ENCODE results near the gene RAB27A. TPM values are rescaled to one million over a fixed set of nuclear protein-coding genes. Genes with fewer than 3 reads are reported as not detected.

RAB27A gene
- polyA plus RNA-seq, 1 donor from 2014 or later: 15.3 TPM

DNA sequence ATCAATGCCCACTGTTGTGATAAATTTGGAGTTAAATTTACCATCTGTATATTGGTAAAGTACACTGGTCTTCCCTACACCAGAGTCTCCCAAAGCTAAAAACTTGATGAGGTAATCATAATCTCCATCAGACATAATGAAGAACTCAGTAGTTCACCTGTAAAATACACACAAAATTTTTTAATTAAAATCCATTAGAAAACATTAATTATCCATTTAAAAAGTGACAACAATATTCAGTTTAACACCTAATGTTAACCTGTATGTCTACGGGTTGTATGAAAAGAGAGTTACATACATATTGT lies 54.9 kb downstream of the RAB27A start:
- Mint-ChIP-seq H3K4me1 (peaks cover 3 to 6% (median 4%) of the 10 kb centered on the region in 3 donors), H3K9me3 (no peaks in the 10 kb centered on the region), H3K36me3 (peaks cover 9% of the 10 kb centered on the region), H3K27me3 (no peaks in the 10 kb centered on the region), H3K4me3 (no peak overlapping the region), H3K27ac (no peak overlapping the region)

DNA sequence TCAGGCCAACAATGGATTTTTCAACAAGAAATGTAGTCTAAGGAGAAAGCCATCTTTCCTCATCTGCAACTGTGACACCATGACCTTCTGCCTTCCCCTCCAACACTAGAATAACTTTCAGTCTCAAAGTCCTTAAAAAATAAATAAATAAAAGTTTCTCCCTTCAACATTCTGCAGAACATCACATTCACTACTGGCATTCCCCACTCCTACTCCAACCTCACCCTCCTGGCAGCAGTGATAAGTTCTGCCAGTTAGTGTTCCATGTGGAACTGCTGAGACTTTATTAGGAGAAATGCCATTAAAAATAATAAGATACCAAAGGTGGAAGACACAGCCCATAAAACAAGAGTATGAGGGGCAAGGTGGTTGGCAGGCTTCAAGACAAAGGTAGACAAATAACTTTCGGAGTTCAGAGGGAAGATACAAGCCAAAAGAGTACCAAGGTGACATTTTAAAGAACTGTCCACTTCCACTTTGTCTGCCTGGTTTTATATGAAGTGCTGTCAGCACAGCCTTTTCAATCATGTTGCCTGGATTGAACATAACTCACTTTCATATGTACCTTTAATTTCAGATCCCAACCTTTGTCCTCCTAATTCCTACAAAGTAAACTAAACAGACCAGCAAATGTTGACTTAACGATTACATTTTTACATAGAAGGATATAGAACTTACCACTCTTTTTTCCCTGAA lies 55.4 kb downstream of the RAB27A start:
- peaks cover 3 to 6% (median 4%) of the 10 kb centered on the region in 3 donors for H3K4me1 Mint-ChIP-seq

DNA sequence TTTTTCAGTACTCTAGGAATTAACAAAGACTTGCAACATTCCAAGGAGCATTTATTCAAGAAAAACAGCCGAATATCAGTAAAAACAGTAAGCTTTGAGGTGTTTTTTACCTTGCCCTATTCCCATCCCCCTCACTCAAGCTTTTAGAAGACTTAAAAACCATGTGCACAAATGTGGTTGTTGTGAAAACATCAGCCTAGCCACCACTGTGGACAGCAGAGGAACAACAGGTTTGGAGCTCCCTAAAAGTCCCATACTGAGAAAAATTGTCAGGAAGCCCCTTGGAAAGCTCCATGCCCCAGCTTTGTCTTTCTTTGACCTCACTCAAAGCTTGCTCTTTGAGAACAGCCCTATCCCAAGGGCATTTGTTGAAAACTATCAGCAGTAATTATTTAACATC lies 58.2 kb downstream of the RAB27A start:
- Mint-ChIP-seq H3K4me3 (no peak overlapping the region), H3K9me3 (no peaks in the 10 kb centered on the region), H3K4me1 (peaks cover 0 to 4% (median 3%) of the 10 kb centered on the region in 3 donors), H3K27me3 (no peaks in the 10 kb centered on the region), H3K27ac (no peak overlapping the region), H3K36me3 (peaks cover 5% of the 10 kb centered on the region)

More for the DNA sequence above, 55.4 kb downstream of the RAB27A start:
- Mint-ChIP-seq H3K4me3 (no peak overlapping the region), H3K9me3 (no peaks in the 10 kb centered on the region), H3K36me3 (peaks cover 9% of the 10 kb centered on the region), H3K27ac (no peak overlapping the region), H3K27me3 (no peaks in the 10 kb centered on the region)

DNA sequence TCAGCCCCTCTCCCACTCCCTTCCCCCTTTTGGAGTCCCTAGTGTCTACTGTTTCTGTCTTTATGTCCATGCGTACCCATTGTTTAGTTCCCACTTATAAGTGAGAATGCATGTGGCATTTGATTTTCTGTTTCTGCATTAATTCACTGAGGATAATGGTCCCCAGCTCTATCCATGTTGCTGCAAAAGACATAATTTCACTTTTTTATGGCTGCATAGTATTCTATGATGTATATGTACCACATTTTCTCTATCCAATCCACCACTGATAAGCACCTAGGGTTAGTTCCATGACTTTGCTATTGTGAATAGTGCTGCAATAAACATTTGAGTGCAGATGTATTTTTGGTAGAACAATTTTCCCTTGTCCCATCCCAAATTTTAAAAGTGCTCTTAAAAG lies 58.7 kb downstream of the RAB27A start:
- H3K9me3 Mint-ChIP-seq: no peaks in the 10 kb centered on the region
- peaks cover 0 to 4% (median 3%) of the 10 kb centered on the region in 3 donors for H3K4me1 Mint-ChIP-seq

DNA sequence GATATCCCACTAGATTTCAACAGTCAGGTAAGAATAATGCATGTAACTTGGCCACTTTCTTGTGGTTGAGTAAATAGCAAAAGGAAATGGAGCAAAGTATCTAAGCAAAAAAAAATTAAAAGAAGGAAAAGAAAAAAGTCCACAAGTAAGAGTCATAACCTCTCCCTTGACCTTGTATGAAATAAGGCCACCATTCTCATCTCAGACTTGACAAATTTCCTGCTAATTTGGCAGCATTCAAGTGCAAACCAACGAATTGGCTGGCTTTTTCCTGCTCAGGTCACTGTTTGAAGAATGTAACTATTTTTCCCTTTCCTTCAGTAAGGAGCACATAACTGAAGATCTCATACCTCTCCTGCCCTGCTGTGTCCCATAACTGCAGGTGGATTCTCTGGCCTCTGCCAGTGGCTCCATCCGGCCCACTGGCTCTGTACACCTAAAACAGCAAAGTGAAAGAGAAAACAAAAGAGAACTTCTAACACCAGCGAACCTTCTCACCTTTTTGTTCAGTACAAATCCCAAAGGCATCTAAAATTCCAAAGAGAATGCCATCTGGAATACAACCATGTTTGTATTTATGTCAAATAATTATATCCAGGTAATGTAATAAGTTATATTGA lies 59.5 kb downstream of the RAB27A start:
- Mint-ChIP-seq H3K27me3 (no peaks in the 10 kb centered on the region), H3K9me3 (no peaks in the 10 kb centered on the region), H3K4me1 (peaks cover 1 to 4% (median 4%) of the 10 kb centered on the region in 3 donors), H3K36me3 (peaks cover 5% of the 10 kb centered on the region), H3K4me3 (peak overlapping the region in 1 of 4 donors; percentile 79), H3K27ac (no peak overlapping the region)

More for the DNA sequence above, 58.7 kb downstream of the RAB27A start:
- Mint-ChIP-seq H3K36me3 (peaks cover 5% of the 10 kb centered on the region), H3K4me3 (no peak overlapping the region), H3K27ac (no peak overlapping the region), H3K27me3 (no peaks in the 10 kb centered on the region)

DNA sequence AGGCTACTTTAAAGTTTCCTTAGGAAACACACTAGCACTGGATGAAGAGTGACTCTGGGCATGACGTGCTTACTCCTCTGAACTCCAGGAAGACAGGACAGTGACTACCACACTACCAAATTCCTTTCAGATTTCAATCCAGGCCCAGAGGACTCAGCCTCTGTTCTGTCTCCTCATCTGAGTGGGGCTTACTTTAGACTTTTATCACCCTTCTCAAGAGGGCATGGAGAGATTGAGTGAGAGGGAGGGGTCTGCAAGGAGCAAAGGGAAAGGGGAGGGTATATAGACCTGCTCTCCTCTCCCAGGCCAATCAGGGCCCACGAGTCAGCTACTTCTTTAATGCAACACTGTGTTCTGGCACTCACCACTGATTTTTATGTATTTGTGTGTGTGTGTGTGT lies 63.5 kb downstream of the RAB27A start:
- Mint-ChIP-seq H3K9me3 (no peaks in the 10 kb centered on the region), H3K36me3 (peaks cover 5% of the 10 kb centered on the region), H3K4me1 (peaks cover 27 to 38% (median 29%) of the 10 kb centered on the region in 3 donors), H3K4me3 (no peak overlapping the region), H3K27me3 (peaks cover 1% of the 10 kb centered on the region), H3K27ac (no peak overlapping the region)

DNA sequence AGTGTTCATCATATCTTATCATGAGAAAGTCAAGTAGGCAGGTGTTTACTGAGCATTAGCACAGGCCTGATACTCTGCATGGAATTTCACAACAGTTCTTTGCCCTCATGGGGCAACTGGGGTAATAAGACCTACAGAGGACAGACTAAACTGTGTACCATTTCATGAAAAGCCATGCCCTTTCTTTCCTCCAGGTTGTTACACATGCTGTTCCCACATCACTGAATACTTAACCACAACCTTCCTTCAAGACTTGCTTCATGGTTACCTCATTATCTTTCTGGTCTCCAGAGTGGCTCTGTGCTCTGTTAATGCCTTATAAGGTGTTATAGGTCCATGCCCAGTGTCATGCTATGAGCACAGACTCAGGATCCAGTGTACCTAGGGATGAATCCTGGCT lies 64.7 kb downstream of the RAB27A start:
- Mint-ChIP-seq H3K27me3 (peaks cover 1% of the 10 kb centered on the region), H3K36me3 (peaks cover 2% of the 10 kb centered on the region), H3K27ac (peak overlapping the region in 1 of 3 donors; percentile 86), H3K4me1 (peaks cover 26 to 38% (median 32%) of the 10 kb centered on the region in 3 donors), H3K4me3 (peak overlapping the region in 2 of 4 donors; percentile 33 to 63), H3K9me3 (no peaks in the 10 kb centered on the region)

DNA sequence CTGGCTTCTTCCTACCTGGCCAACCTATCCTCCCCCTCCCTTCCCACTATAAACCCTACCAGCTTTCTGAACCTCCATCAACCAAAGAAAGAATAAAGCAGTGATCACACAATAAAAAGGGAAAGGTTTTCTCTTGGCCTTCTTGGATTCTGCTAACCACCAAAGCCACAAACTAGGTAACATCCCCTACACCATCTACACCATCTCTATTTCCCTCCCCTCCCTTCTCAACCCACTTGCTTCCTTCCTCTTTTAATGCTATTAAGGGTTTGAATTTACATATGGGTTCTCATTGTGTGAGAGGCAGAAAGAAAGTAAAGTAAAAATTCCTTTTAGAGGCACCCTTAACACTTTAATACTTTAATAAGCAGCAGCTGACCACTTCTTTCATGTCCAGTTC lies 67.0 kb downstream of the RAB27A start:
- H3K4me3 Mint-ChIP-seq: peak overlapping the region in 3 of 4 donors; percentile 59 to 84 (median 66)
- no peaks in the 10 kb centered on the region for H3K9me3 Mint-ChIP-seq
- peaks cover 26 to 39% (median 38%) of the 10 kb centered on the region in 3 donors for H3K4me1 Mint-ChIP-seq
- peak overlapping the region in 2 of 3 donors; percentile 0 to 47 for H3K27ac Mint-ChIP-seq
- peaks cover 2% of the 10 kb centered on the region for H3K36me3 Mint-ChIP-seq
- H3K27me3 Mint-ChIP-seq: peaks cover 1% of the 10 kb centered on the region

DNA sequence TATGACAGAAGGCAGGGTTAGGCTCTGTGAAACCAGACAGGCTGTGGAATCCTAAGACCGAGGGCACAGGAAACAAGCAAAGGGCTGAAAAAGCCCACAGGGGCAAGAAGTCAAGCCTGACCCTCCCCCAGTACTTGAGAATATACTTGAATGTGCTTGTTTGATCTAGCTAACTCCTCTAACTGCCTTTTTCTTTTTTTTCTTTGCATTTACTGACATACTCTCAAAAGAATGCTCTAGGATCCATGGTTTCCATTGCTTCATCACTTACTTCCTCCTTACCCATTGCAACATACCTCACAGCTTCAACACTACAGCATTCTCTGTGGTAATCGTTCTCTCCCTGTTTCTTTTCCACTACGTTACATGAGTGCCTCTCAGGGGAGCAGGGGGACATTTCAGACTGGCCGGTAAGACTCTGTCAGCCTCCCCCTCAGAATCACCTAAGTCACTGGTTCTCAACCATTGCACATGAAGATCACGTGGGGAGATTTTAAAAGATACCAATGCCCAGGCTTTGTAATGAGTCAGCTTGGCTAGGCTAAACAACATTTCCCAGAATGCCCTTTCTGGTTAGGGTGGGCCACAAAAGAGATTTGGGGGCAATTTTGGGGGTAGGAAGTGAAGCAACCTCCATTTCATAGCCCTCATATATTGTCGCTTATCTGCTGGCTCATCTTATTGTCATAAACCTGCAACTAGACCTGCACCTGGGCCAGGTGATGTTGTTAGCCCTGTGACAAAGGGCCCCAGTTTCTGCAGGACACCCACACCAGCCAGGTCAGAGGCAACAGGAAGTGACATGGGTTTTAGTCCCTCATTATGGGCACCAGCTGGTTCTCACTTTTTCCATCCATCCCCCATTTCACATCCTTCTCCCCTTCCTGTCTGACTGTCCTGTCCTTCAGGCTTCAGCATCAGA lies 68.3 kb downstream of the RAB27A start:
- Mint-ChIP-seq H3K36me3 (peaks cover 2% of the 10 kb centered on the region), H3K4me3 (peak overlapping the region in 2 of 4 donors; percentile 66 to 84), H3K4me1 (peaks cover 27 to 39% (median 38%) of the 10 kb centered on the region in 3 donors), H3K9me3 (no peaks in the 10 kb centered on the region), H3K27me3 (peaks cover 1% of the 10 kb centered on the region), H3K27ac (no peak overlapping the region)

DNA sequence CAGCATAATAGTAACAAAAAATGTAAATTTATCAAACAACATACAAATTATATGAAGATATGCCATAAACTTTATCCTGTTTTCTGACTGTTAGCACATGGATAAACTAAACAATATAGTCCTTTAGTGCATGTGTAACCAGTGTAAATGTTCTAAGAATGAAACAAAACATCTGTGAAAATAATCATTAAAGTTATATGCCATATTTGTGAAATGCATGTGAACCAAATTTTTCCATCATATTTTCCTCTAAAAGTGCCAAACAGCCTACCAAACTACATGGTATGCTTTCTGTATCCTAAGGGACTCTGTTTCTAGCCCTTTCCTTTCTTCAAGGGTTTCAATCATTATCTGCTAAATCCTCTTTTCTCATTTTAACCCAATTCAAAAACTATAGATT lies 69.0 kb downstream of the RAB27A start:
- H3K9me3 Mint-ChIP-seq: no peaks in the 10 kb centered on the region
- no peak overlapping the region for H3K27ac Mint-ChIP-seq
- H3K27me3 Mint-ChIP-seq: peaks cover 1% of the 10 kb centered on the region
- peaks cover 27 to 39% (median 38%) of the 10 kb centered on the region in 3 donors for H3K4me1 Mint-ChIP-seq
- peaks cover 2% of the 10 kb centered on the region for H3K36me3 Mint-ChIP-seq
- H3K4me3 Mint-ChIP-seq: peak overlapping the region in 1 of 4 donors; percentile 5

DNA sequence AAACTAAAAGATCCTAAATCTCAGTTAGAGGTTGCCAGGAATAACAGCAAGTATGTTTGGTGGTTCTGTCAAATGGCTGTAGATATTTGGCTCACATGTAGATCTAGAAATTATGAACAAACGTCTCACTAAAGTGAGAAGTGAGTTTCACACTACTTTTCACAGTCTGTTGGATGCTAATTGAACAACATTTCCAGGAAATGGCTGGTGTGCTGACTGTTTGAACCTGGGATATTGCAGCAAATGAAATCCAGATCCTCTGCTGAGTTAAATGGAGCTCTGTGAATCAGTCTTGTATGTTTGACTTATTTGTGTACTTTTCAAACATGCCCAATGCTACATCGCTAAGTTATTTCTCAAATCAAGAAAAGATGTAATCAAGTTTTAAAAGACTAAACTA lies 71.6 kb downstream of the RAB27A start:
- no peaks in the 10 kb centered on the region for H3K9me3 Mint-ChIP-seq
- H3K27ac Mint-ChIP-seq: no peak overlapping the region
- H3K36me3 Mint-ChIP-seq: peaks cover 2% of the 10 kb centered on the region
- peaks cover 23 to 26% (median 24%) of the 10 kb centered on the region in 3 donors for H3K4me1 Mint-ChIP-seq
- H3K4me3 Mint-ChIP-seq: peak overlapping the region in 1 of 4 donors; percentile 9
- peaks cover 1% of the 10 kb centered on the region for H3K27me3 Mint-ChIP-seq

DNA sequence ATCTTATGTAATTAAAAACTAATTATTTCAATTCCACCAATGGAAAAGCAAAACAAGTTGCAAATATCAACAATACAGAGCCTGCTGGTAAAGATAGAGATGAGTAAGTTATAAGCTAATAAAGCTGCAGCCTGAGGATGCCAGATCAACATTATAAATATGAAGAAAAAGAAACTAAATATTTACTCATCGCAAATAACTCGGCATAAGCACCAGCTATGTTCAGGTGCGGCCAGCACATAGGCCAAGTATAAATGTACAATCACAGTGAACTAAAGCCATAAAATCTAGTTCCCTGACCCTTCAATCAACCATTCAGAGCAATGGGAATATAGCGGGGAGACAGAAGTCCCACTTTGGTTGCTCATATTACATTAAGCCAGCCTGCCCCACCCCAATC lies 85.1 kb downstream of the RAB27A start:
- peaks cover 0 to 5% (median 0%) of the 10 kb centered on the region in 3 donors for H3K4me1 Mint-ChIP-seq
- H3K27ac Mint-ChIP-seq: no peak overlapping the region
- H3K9me3 Mint-ChIP-seq: no peaks in the 10 kb centered on the region
- H3K4me3 Mint-ChIP-seq: no peak overlapping the region
- H3K27me3 Mint-ChIP-seq: no peaks in the 10 kb centered on the region
- H3K36me3 Mint-ChIP-seq: peaks cover 4% of the 10 kb centered on the region

DNA sequence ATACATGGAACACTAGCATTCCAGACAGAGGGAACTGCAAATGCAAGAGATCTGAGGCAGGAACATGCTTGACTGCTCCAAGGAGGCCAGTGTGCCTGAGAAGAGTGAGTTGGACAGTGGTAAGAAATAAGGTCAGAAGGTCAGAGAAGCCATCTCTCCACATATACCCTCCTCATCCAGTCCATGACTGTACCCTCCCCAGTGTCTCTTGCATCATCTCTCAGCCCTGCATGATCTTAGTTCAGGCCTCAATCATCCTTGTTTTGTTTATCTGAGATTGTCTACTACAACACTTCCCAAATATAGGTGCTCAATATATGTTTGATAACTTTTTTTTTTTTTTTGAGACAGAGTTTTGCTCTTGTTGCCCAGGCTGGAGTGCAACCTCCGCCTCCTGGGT lies 87.4 kb downstream of the RAB27A start:
- peaks cover 4% of the 10 kb centered on the region for H3K36me3 Mint-ChIP-seq

DNA sequence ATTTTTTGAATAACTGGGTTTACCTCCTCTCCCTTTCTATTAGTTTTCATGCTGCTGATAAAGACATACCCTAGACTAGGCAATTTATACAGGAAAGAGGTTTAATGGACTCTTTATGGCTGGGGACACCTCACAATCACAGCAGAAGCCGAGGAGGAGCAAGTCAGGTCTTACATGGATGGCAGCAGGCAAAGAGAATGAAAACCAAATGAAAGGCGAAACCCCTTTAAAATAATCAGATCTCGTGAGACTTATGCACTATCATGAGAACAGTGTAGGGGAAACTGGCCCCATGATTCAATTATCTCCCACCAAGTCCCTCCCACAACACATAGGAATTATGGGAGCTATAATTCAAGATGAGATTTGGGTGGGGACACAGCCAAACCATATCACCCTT lies 90.9 kb downstream of the RAB27A start:
- peak overlapping the region in 2 of 3 donors; percentile 21 to 68 for H3K27ac Mint-ChIP-seq

More for the DNA sequence above, 87.4 kb downstream of the RAB27A start:
- Mint-ChIP-seq H3K27ac (no peak overlapping the region), H3K9me3 (no peaks in the 10 kb centered on the region), H3K4me3 (peak overlapping the region in 2 of 4 donors; percentile 9 to 50), H3K27me3 (no peaks in the 10 kb centered on the region), H3K4me1 (peaks cover 2 to 8% (median 4%) of the 10 kb centered on the region in 3 donors)

DNA sequence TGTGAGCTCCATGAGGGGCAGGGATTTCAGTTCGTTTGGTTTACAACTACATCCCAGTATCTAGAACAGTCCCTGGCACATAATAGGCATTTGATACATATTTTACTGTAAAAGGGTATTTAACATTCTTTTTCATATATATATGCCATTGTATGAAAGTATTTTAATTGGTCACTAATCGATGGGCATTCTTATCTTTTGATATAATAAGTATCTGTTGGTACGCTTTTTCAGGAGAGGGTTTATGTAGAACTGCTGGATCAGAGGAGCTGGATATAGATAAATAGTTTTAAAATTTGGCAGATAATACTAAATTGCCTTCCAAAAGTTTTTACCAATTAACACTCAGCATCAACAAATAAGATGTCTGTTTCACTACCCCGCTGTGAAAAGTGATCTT lies 91.9 kb downstream of the RAB27A start:
- H3K4me3 Mint-ChIP-seq: peak overlapping the region in 1 of 4 donors; percentile 77
- H3K27ac Mint-ChIP-seq: no peak overlapping the region
- H3K9me3 Mint-ChIP-seq: no peaks in the 10 kb centered on the region
- H3K4me1 Mint-ChIP-seq: peaks cover 16 to 20% (median 17%) of the 10 kb centered on the region in 3 donors
- peaks cover 4% of the 10 kb centered on the region for H3K36me3 Mint-ChIP-seq
- H3K27me3 Mint-ChIP-seq: no peaks in the 10 kb centered on the region

More for the DNA sequence above, 90.9 kb downstream of the RAB27A start:
- H3K9me3 Mint-ChIP-seq: no peaks in the 10 kb centered on the region
- H3K36me3 Mint-ChIP-seq: peaks cover 4% of the 10 kb centered on the region
- peak overlapping the region in 1 of 4 donors; percentile 77 for H3K4me3 Mint-ChIP-seq
- peaks cover 9 to 15% (median 11%) of the 10 kb centered on the region in 3 donors for H3K4me1 Mint-ChIP-seq
- no peaks in the 10 kb centered on the region for H3K27me3 Mint-ChIP-seq
